Endodermal cell (in vitro differentiated cells): ENCODE results near the gene PDCD1. TPM values are rescaled to one million over a fixed set of nuclear protein-coding genes. Genes with fewer than 3 reads are reported as not detected.

Experiments used
- DNase-seq: peaks from one replicate; pipeline ENCODE4 v3.0.0-alpha.2; 2017
- H3K27ac ChIP-seq: 2 replicates; pipeline ENCODE4 v1.5.1; 2013; ENCODE audit warnings: mild to moderate bottlenecking, low read depth, low read length, moderate library complexity
- H3K27me3 ChIP-seq: 2 replicates; pipeline ENCODE4 v1.6.1; 2013; ENCODE audit warnings: mild to moderate bottlenecking, low read length, moderate library complexity; ENCODE audit not compliant: insufficient read depth, control insufficient read depth, poor library complexity, severe bottlenecking
- H3K36me3 ChIP-seq: 2 replicates; pipeline ENCODE4 v1.7.0; 2013; ENCODE audit warnings: mild to moderate bottlenecking, low read length, moderate library complexity; ENCODE audit not compliant: control insufficient read depth, insufficient read depth
- H3K4me1 ChIP-seq: one replicate; pipeline ENCODE4 v1.7.0; 2013; ENCODE audit warnings: low read length; ENCODE audit not compliant: control insufficient read depth, insufficient read depth
- H3K4me3 ChIP-seq: 2 replicates; pipeline ENCODE4 v1.5.1; 2013; ENCODE audit warnings: mild to moderate bottlenecking, low read length, moderate library complexity
- H3K9ac ChIP-seq: 2 replicates; pipeline ENCODE4 v1.6.1; 2013; ENCODE audit warnings: mild to moderate bottlenecking, low read length, moderate library complexity; ENCODE audit not compliant: poor library complexity, severe bottlenecking; ENCODE audit errors: extremely low read depth
- H3K9me3 ChIP-seq: 2 replicates; pipeline ENCODE4 v1.6.1; 2013; ENCODE audit warnings: mild to moderate bottlenecking, low read length, moderate library complexity; ENCODE audit not compliant: control insufficient read depth
- H3K27ac Mint-ChIP-seq: 2 replicates; pipeline ENCODE4 v1.8.0; 2020; ENCODE audit warnings: mixed read lengths
- H3K27me3 Mint-ChIP-seq: 2 replicates; pipeline ENCODE4 v1.8.0; 2021; ENCODE audit warnings: mild to moderate bottlenecking, mixed read lengths; ENCODE audit not compliant: insufficient read depth
- H3K36me3 Mint-ChIP-seq: 2 replicates; pipeline ENCODE4 v1.8.0; 2020; ENCODE audit warnings: low read depth, mixed read lengths
- H3K4me1 Mint-ChIP-seq: 2 replicates; pipeline ENCODE4 v1.8.0; 2020; ENCODE audit warnings: mixed read lengths
- H3K4me3 Mint-ChIP-seq: 2 replicates; pipeline ENCODE4 v1.8.0; 2020; ENCODE audit warnings: mild to moderate bottlenecking, moderate library complexity, mixed read lengths
- H3K9me3 Mint-ChIP-seq: 2 replicates; pipeline ENCODE4 v1.8.0; 2020; ENCODE audit warnings: mild to moderate bottlenecking, mixed read lengths
- WGBS, 2 experiments: methylation state at CpG; one replicate each; pipeline versions ENCODE4 v1.1.5 to v1.1.7; 2013; ENCODE audit warnings: missing lambda C conversion rate in 2 of 2, mixed read lengths in 1 of 2; ENCODE audit not compliant: insufficient coverage in 1 of 2, insufficient read length in 1 of 2; 5-methylcytosine and 5-hydroxymethylcytosine counted together
- total RNA-seq, 2 donors: library from RNA; stranded (reverse); fragmentation: NEBNext Ultra II Directional in 1 of 2; extraction: Animal tissue kit (Norgen Biotek cat#: 25700) in 1 of 2; gene quantifications; 2 replicates in 1 of 2; 3 replicates in 1 of 2; pipeline ENCODE4 v1.2.1, GENCODE V29; 2021
- TF ChIP-seq, protein P1 (sequence below): fragments of 200-600 bp; sonication (generic); conservative IDR thresholded peaks from 2 replicates; pipeline ENCODE4 v1.5.0; 2021; ENCODE audit warnings: antibody characterized with exemption, mild to moderate bottlenecking

Gene PDCD1
- total RNA-seq, 2 donors from 2014 or later: 0.20 TPM; not detected in 1

DNA sequence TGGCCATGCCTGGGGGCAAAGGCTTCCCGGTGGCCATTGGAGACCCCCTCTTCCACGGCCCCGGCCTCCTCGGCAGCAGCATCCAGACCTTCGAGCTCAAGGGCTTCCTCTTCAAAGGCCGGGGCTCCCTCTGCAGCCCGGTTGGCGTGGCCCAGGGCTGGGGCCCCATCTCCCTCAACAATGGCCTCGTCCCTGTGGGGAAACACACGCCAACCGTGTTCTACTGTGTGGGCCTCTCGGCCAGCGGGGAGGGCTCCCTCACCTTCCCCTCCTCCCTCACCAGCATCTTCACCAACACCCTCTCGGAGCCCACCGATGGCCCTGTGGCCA is 13.6 kb upstream of the PDCD1 start:
- peaks cover 16% of the 10 kb centered on the region for H3K9me3 ChIP-seq
- H3K27ac ChIP-seq: no peak overlapping the region
- WGBS, 2 experiments: 85 to 93% methylated on average over 5 to 15 of the region's 15 CpGs
- H3K36me3 ChIP-seq: no peaks in the 10 kb centered on the region
- Mint-ChIP-seq H3K9me3 (peaks cover 20% of the 10 kb centered on the region), H3K27ac (no peak overlapping the region), H3K4me3 (no peak overlapping the region), H3K27me3 (no peaks in the 10 kb centered on the region), H3K36me3 (peaks cover 4% of the 10 kb centered on the region), H3K4me1 (no peaks in the 10 kb centered on the region)
- no peak for DNase-seq
- no peaks in the 10 kb centered on the region for H3K27me3 ChIP-seq
- H3K4me3 ChIP-seq: no peak overlapping the region
- H3K4me1 ChIP-seq: no peaks in the 10 kb centered on the region
- no peak overlapping the region for H3K9ac ChIP-seq
- TF ChIP-seq, protein P1, sequence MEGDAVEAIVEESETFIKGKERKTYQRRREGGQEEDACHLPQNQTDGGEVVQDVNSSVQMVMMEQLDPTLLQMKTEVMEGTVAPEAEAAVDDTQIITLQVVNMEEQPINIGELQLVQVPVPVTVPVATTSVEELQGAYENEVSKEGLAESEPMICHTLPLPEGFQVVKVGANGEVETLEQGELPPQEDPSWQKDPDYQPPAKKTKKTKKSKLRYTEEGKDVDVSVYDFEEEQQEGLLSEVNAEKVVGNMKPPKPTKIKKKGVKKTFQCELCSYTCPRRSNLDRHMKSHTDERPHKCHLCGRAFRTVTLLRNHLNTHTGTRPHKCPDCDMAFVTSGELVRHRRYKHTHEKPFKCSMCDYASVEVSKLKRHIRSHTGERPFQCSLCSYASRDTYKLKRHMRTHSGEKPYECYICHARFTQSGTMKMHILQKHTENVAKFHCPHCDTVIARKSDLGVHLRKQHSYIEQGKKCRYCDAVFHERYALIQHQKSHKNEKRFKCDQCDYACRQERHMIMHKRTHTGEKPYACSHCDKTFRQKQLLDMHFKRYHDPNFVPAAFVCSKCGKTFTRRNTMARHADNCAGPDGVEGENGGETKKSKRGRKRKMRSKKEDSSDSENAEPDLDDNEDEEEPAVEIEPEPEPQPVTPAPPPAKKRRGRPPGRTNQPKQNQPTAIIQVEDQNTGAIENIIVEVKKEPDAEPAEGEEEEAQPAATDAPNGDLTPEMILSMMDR: no peak

DNA sequence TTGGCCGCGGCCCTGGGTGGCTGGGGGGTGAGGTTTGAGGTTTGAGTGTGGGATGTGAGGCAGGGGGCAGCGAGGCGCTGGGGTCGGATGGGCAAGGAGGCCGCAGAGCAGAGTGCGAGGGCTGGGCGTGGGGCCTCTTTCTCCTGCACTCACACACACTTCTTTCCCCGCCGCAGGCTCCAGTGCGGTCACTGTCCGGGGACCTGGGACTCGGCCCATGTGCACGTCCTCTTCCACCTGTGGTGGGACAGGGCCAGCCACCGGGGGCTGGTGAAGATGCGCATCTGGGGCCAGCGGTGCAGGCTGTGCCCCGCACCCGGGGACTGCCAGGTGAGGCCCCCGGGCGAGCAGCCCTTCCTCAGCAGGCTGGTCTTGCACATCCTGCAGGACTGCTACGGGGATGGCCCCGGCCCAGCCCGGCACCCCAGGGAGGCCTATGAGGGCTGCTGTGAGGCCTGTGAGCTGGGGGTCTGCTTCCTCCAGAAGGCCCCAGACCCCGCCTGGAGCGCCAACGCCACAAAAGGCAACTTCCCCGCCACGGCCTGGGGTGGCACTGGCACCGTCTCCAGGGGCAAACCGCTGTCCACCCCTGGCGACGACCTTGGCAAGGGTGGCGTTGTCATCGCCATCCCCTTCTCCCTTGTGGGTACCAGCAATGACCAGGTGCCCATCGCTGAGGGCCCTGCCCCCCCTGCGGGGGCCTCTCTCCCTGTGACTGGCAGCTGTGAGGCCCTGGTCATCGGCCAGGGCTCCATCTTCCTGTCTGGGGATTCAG is 13.0 kb upstream of the PDCD1 start:
- H3K27ac ChIP-seq: no peak overlapping the region
- no peaks in the 10 kb centered on the region for H3K27me3 Mint-ChIP-seq
- H3K27ac Mint-ChIP-seq: no peak overlapping the region

DNA sequence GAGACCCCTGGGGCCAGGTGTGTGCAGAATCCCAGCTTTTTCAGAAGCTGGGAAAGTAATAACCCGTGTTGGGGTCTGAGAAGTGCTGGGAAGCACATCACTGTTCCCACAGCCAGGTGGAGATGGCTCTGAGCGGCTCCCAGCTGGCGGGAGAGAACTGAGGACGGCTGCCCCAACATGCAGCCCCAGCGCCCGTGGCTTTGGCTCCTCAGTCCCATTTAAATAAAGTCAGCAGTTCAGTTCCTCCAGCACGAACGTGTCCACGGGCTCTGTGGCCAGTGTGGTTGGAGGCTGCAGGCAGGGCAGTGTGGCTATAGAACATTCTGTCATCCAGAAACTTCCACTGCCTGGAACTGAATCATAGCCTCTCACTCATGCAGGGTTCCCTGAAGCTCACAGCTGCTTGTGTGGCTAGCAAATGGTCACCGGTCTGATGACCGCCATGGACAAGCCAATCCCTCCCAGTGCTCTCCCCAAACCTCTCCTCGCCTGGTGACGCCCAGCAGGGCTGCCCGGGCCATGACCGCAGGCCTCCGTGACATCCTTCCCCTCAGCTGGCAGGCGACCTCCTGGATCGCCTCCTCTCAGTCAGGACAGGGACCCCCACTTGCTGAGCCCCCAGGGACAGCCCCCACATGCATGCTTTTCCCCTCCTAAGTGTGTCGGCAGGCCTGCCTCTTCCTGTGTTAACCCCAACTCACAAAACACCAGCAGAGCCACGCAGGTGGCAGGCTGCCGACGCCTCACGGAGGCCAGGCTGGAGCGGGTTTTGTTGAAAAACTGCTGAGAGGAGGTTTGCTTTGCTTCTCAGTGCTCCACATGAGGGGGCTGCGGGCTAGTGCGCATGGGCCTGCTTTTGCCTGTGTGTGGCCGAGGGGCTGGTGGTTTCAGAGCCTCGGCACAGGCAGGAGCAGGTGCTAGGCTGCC is 12.2 kb upstream of the PDCD1 start:
- H3K4me3 Mint-ChIP-seq: no peak overlapping the region
- no peaks in the 10 kb centered on the region for H3K27me3 Mint-ChIP-seq
- peaks cover 4% of the 10 kb centered on the region for H3K36me3 Mint-ChIP-seq
- Histone ChIP-seq H3K27me3 (peaks cover under 1% of the 10 kb centered on the region), H3K9ac (no peak overlapping the region), H3K27ac (no peak overlapping the region), H3K4me1 (no peaks in the 10 kb centered on the region), H3K36me3 (no peaks in the 10 kb centered on the region), H3K4me3 (no peak overlapping the region), H3K9me3 (peaks cover 16% of the 10 kb centered on the region)
- WGBS, 2 experiments: 83 to 84% methylated on average over 16 to 28 of the region's 28 CpGs
- H3K9me3 Mint-ChIP-seq: peaks cover 20% of the 10 kb centered on the region
- no peak overlapping the region for H3K27ac Mint-ChIP-seq
- H3K4me1 Mint-ChIP-seq: no peaks in the 10 kb centered on the region
- TF ChIP-seq, protein P1: no peak
- no peak for DNase-seq

More for the DNA sequence above, 13.0 kb upstream of the PDCD1 start:
- TF ChIP-seq, protein P1: no peak
- Histone ChIP-seq H3K4me3 (no peak overlapping the region), H3K36me3 (no peaks in the 10 kb centered on the region), H3K4me1 (no peaks in the 10 kb centered on the region), H3K27me3 (no peaks in the 10 kb centered on the region), H3K9ac (no peak overlapping the region), H3K9me3 (peaks cover 16% of the 10 kb centered on the region)
- Mint-ChIP-seq H3K4me3 (no peak overlapping the region), H3K4me1 (no peaks in the 10 kb centered on the region), H3K36me3 (peaks cover 4% of the 10 kb centered on the region), H3K9me3 (peaks cover 20% of the 10 kb centered on the region)
- 93 to 96% methylated on average over 18 to 37 of the region's 38 CpGs for WGBS, 2 experiments
- DNase-seq: no peak
